Ovary (tissue), 9 donors: ENCODE data around the gene ADARB2. TPM values are rescaled to one million over a fixed set of nuclear protein-coding genes. Genes with fewer than 3 reads are reported as not detected.

Experiments used
- DNase-seq, 5 donors: peaks; one replicate each; pipeline ENCODE4 v3.0.0-alpha.2; 2019 to 2020
- H3K27ac ChIP-seq, 2 donors: fragments of 200-600 bp; one replicate each; pipeline versions ENCODE4 v1.5.1 to v1.8.0; 2019 to 2022
- H3K27me3 ChIP-seq: fragments of 200-600 bp; one replicate; pipeline ENCODE4 v1.8.0; 2022
- H3K36me3 ChIP-seq: fragments of 200-600 bp; sonication (generic); one replicate; pipeline ENCODE4 v1.5.1; 2019
- H3K4me1 ChIP-seq: one replicate; pipeline ENCODE4 v1.8.1; 2013; ENCODE audit warnings: mild to moderate bottlenecking, moderate library complexity; ENCODE audit not compliant: insufficient read depth
- H3K4me3 ChIP-seq: fragments of 200-600 bp; sonication (generic); one replicate; pipeline ENCODE4 v1.5.1; 2017
- H3K9me3 ChIP-seq, 2 donors: fragments of 200-600 bp in 1 of 2; sonication (generic) in 1 of 2; one replicate each; pipeline versions ENCODE4 v1.5.1 to v1.8.1; 2013 to 2019; ENCODE audit warnings: mild to moderate bottlenecking in 1 of 2, moderate library complexity in 1 of 2
- EP300 ChIP-seq: sonication (generic); formaldehyde crosslinking; IDR thresholded peaks from one replicate; pipeline ENCODE4 v1.6.1; 2017; ENCODE audit warnings: antibody characterized with exemption
- POLR2A ChIP-seq: fragments of 450-650 bp; IDR thresholded peaks from one replicate; pipeline ENCODE4 v1.6.1; 2017; ENCODE audit warnings: antibody characterized with exemption, mild to moderate bottlenecking, moderate library complexity
- WGBS, 3 donors: extraction: QIAGEN DNeasy Blood & Tissue Kit in 1 of 3; methylation state at CpG; one replicate each; pipeline versions ENCODE4 v1.1.5 to v1.1.7; 2013 to 2017; 5-methylcytosine and 5-hydroxymethylcytosine counted together
- intact Hi-C, 4 donors: fragments of 100-400 bp; cut with DNase I; formaldehyde crosslinking; loops; one replicate each; pipeline versions ENCODE4 v1.11.0 to v1.15.1; 2022 to 2023
- polyA plus RNA-seq, 2 donors: library from polyadenylated mRNA; stranded (reverse); fragments of 200-250 nt in 1 of 2; fragments of 350-450 nt in 1 of 2; fragmentation: Illumina TruSeq in 1 of 2; extraction: RNeasy Lipid Tissue Mini Kit (QIAGEN cat#74804) in 1 of 2; gene quantifications; one replicate each; pipeline ENCODE4 v1.2.3, GENCODE V29; 2013 to 2014
- total RNA-seq, 7 donors: library from RNA; depleted of rRNA in 2 of 7; stranded (reverse); fragments of >200 nt in 2 of 7; fragmentation: NEBNext Ultra II Directional in 3 of 7; extraction: Animal tissue kit (Norgen Biotek cat#: 25700) in 3 of 7; gene quantifications; one replicate each; pipeline versions ENCODE4 v1.1.0 to v1.2.4, GENCODE V29; 2016 to 2023
- TF ChIP-seq, protein P1 (sequence below), 3 donors: fragments of 450-650 bp in 2 of 3; fragments of 200-600 bp in 1 of 3; IDR thresholded peaks; one replicate each; pipeline versions ENCODE4 v1.5.1 to v1.8.0; 2016 to 2022; ENCODE audit warnings: antibody characterized with exemption in 3 of 3, mild to moderate bottlenecking in 1 of 3
- donor health status: DM: no; HTN: no; CAD: no; lungs with moderate emphysema.
- donor health status: DM: no; HTN: no; CAD: no.
- donor health status: Bipolar disorder and iron deficiency.
- donor health status: DM: yes; HTN: yes; CAD: no.
- donor health status: DM: no; HTN: no; CAD: no.
- donor health status: DM: yes; HTN: yes; CAD: no.

ADARB2 gene
- total and polyA plus RNA-seq, 9 donors: 0.12 to 2.0 (median 0.36) TPM; not detected in 2

DNA sequence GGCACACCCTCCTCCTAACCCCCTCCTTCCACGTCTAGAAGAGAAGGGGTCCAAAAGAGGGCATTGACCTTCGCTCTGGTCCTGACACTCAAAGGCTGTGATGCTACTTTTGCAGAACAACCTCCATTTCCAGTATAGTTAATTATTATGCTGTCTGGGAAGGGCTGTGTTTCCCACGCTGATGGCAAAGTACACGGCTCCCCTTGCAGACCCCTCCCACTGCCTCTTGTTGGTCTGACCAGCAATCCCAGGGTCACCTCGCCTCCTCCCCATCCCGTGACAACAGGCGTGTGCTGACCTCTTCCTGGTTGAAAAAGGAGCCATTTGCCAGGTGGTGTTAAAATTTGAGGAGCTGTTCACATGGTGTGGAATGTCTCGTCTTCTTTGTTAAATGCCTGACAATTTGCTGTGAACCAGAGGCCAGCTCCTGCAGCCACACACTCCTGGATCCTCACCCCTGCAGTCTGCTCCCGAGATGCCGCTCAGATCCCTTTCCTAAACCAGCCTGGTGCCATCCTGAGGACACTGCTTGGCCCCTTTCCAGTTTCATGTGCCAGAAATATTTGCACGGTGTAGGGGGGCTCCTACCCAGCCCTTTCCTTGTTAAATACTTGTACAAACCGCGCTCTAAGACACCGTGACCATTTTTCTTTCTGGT lies 359.5 kb downstream of the ADARB2 start:
- H3K4me3 ChIP-seq: no peak overlapping the region
- H3K36me3 ChIP-seq: no peaks in the 10 kb centered on the region
- H3K9me3 ChIP-seq: no peaks in the 10 kb centered on the region
- 41 to 52% (median 51%) methylated on average over 14 of the region's 14 CpGs for WGBS, 3 donors
- DNase-seq: no peak
- TF ChIP-seq, protein P1, sequence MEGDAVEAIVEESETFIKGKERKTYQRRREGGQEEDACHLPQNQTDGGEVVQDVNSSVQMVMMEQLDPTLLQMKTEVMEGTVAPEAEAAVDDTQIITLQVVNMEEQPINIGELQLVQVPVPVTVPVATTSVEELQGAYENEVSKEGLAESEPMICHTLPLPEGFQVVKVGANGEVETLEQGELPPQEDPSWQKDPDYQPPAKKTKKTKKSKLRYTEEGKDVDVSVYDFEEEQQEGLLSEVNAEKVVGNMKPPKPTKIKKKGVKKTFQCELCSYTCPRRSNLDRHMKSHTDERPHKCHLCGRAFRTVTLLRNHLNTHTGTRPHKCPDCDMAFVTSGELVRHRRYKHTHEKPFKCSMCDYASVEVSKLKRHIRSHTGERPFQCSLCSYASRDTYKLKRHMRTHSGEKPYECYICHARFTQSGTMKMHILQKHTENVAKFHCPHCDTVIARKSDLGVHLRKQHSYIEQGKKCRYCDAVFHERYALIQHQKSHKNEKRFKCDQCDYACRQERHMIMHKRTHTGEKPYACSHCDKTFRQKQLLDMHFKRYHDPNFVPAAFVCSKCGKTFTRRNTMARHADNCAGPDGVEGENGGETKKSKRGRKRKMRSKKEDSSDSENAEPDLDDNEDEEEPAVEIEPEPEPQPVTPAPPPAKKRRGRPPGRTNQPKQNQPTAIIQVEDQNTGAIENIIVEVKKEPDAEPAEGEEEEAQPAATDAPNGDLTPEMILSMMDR (IDR thresholded peaks at IDR 0.05): no peak
- TF ChIP-seq EP300 (no peak), POLR2A (no peak)
- no peak overlapping the region for H3K27ac ChIP-seq
- intact Hi-C loops: no loop called here
- H3K27me3 ChIP-seq: no peaks in the 10 kb centered on the region
- no peaks in the 10 kb centered on the region for H3K4me1 ChIP-seq

DNA sequence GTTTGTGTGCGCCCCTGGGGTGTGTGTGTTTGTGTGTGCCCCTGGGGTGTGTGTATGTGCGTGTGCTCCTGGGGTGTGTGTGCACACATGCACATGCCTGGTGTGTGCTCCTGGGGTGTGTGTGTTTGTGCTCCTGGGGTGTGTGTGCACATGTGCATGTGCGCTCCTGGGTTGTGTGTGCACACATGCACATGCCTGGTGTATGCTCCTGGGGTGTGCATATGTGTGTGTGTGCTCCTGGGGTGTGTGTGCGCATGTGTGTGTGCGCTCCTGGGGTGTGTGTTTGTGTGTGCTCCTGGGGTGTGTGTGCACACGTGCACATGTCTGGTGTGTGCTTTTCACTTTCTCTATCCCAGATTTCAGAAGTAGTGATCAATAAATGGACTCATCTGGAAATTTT lies 360.1 kb downstream of the ADARB2 start:
- no peak overlapping the region for H3K27ac ChIP-seq
- no peaks in the 10 kb centered on the region for H3K4me1 ChIP-seq
- DNase-seq: no peak
- intact Hi-C loops: no loop called here
- 88% methylated on average over 6 of the region's 6 CpGs for WGBS, 3 donors
- no peaks in the 10 kb centered on the region for H3K36me3 ChIP-seq
- no peaks in the 10 kb centered on the region for H3K27me3 ChIP-seq
- no peaks in the 10 kb centered on the region for H3K9me3 ChIP-seq
- TF ChIP-seq POLR2A: no peak
- TF ChIP-seq EP300: no peak
- TF ChIP-seq, protein P1 (IDR thresholded peaks at IDR 0.05): no peak
- no peak overlapping the region for H3K4me3 ChIP-seq

DNA sequence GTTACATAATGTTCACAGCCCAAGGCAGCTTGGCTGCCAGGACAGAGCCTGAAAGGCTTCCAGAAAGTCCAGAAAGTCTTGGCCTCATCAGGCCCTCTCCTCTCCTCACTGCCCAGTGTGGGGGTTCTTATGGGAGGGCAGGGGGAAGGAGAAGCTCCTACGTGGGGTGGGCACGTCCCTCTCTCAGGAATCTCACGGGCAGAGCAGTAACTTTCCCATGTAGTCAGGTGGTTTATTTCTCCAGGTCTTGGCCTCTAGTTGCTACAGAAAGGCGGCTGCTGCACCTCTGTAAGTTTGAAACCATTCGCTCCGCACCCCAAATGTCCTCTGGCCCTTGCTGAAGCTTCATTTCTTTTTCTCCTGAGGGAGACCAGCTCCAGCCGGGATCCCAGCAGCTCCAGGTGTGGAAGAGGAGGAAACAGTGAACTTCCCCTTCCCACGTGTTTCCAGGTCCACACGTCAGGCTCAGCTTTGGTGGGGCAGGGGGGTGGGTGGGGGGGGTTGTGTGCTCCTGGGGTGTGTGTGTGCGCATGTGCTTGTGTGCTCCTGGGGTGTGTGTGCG lies 360.9 kb downstream of the ADARB2 start:
- 68 to 71% (median 69%) methylated on average over 11 of the region's 11 CpGs for WGBS, 3 donors
- intact Hi-C loops: no loop called here
- H3K27ac ChIP-seq: no peak overlapping the region
- no peak overlapping the region for H3K4me3 ChIP-seq
- TF ChIP-seq EP300 (no peak), POLR2A (no peak)
- TF ChIP-seq, protein P1 (IDR thresholded peaks at IDR 0.05): no peak
- H3K9me3 ChIP-seq: no peaks in the 10 kb centered on the region
- H3K27me3 ChIP-seq: no peaks in the 10 kb centered on the region
- DNase-seq: no peak
- no peaks in the 10 kb centered on the region for H3K36me3 ChIP-seq
- H3K4me1 ChIP-seq: no peaks in the 10 kb centered on the region

DNA sequence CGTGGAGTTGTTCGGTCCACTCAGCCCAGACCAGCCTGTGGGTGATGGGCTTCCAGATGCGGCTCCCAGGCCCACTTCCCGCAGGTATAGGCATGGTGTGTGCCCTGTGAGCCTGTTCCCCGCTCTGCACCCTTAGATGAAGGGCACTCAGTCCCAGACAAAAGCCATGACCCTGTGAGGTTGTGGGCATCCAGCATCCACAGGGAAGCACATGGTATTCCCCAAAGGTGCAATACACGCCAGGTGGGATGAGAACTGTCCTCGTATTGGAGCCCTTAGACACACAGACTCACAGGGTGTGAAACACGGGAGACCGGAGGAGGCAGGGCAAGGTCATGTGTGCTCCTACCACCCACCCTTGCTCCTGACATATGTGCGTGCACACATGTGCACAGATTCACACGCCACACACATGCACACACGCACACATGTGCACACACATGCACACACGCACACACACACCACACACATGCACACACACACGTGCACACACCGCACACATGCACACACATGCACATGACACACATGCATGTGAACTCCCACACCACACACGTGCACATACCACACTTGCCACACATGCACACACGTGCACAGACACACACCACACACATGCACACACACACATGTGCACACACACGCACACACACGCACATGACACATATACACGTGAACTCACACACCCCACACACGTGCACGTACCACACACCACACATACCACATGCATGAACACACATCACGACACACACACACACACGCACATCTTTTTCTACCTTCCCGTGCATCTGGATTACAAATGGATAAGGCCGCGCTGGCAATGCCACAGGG lies 361.8 kb downstream of the ADARB2 start:
- H3K4me3 ChIP-seq: no peak overlapping the region
- H3K4me1 ChIP-seq: no peaks in the 10 kb centered on the region
- H3K27ac ChIP-seq: no peak overlapping the region
- intact Hi-C loops: no loop called here
- TF ChIP-seq POLR2A (no peak), EP300 (no peak)
- TF ChIP-seq, protein P1 (IDR thresholded peaks at IDR 0.05): no peak
- 85 to 92% (median 89%) methylated on average over 27 of the region's 27 CpGs for WGBS, 3 donors
- no peaks in the 10 kb centered on the region for H3K9me3 ChIP-seq
- no peaks in the 10 kb centered on the region for H3K36me3 ChIP-seq
- no peak for DNase-seq
- H3K27me3 ChIP-seq: no peaks in the 10 kb centered on the region
